GM13976 (cell line): ENCODE data around the gene SPINK1.

Source experiments
- DNase-seq: peaks from one replicate; pipeline ENCODE4 v3.0.0; 2012; ENCODE audit warnings: low spot score
- in situ Hi-C: fragments of 300-500 bp; cut with MboI; formaldehyde crosslinking; loops from one replicate; pipeline ENCODE4 v1.12.0; 2022; ENCODE audit warnings: low sequenced_read_pairs, mixed read lengths, inconsistent platforms; ENCODE audit not compliant: unreplicated experiment
- TF ChIP-seq, protein P1 (sequence below): IDR thresholded peaks from 2 replicates; pipeline ENCODE4 v1.5.1; 2012; ENCODE audit warnings: borderline replicate concordance, mild to moderate bottlenecking; ENCODE audit not compliant: insufficient read depth; ENCODE audit errors: extremely low read depth, missing control alignments, control extremely low read depth

Gene SPINK1

DNA sequence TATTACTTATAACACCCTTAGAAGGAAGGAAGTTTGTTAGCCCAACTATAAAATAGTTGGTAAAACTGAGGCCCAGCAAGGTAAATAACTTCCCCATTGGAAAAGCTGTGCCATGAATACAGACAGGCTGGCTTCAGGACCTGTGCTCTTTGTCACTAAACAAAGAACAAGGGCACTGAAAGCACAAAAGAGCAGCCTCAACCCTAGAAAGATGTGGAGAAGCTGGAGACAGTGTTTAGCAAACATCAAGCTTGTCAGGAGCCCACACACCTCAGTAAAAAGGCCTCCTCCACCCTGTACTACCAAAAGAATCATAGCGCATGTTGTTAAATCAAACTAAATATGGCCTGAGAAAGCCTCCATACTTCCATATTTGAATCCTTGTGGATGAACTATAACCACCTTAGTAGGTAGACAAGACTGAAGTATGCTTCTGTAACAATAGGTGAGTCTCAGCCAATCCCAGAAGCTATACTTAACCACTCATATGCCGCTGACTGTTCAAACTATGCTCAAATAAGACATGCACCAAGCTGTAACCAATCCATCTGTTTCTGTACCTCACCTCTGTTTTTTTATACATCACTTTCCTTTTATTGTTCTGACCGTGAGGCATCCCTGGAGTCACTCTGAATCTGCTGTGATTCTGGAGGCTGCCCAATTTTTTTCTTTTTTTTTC lies 28.6 kb upstream of the SPINK1 start:
- in situ Hi-C loops, result no loop called here
- no peak for DNase-seq
- TF ChIP-seq, protein P1, sequence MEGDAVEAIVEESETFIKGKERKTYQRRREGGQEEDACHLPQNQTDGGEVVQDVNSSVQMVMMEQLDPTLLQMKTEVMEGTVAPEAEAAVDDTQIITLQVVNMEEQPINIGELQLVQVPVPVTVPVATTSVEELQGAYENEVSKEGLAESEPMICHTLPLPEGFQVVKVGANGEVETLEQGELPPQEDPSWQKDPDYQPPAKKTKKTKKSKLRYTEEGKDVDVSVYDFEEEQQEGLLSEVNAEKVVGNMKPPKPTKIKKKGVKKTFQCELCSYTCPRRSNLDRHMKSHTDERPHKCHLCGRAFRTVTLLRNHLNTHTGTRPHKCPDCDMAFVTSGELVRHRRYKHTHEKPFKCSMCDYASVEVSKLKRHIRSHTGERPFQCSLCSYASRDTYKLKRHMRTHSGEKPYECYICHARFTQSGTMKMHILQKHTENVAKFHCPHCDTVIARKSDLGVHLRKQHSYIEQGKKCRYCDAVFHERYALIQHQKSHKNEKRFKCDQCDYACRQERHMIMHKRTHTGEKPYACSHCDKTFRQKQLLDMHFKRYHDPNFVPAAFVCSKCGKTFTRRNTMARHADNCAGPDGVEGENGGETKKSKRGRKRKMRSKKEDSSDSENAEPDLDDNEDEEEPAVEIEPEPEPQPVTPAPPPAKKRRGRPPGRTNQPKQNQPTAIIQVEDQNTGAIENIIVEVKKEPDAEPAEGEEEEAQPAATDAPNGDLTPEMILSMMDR, result no peak

DNA sequence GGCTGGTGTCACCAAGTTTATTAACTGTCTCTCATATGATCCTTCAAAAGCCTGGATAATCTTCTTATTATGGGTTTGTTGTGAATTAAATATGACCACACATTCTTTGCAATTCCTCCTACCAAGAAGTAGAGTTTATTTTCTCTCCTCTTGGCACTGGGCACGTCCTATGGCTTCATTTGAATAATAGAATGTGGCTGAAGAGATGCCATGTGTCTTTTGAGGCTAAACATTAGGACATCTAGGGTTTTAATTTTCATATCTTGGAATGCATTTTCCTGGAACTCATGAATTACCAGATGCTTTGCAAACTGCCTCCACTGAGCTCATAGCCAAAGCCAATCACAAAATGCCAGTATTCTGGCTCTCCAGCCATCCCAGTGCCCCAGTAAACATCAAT lies 27.1 kb upstream of the SPINK1 start:
- in situ Hi-C loops, result no loop called here
- DNase-seq, result no peak
- TF ChIP-seq, protein P1, result no peak

DNA sequence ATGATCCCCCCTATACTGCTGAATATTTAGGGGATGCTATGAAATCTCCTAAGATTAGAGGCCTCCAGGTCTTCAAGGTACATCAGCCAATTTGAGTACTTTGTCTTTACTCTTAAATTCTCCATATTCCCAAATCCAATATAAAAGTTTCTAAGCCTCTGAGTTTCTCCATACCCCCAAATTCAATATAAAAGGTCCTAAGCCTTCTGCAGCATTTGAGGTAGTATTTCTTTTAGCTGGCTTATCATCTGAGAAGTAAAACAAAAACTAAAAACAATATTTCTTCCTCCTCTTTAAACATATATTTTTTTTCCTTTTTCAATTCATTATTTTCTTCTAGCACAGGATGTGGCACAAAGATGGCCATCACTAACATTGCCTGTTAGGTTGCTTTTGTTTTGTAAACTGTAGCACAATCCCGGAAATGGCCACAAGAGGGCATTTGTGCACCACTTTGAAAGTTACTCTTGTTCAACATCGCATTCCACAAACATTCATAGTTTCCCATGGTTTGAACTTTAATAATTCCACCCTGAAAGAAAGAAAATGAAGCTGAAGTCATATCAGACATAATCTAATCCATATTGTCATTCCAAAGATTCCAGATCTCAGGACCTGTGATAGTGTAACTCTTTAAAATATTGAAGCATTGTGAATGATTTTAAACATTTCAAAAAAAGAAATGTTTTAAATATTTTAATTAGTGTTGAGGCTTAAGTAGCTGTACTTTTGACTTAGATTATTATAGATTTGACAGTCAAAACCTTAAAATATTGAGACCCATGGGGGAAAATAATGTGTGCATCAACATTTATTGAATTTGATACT lies 26.0 kb upstream of the SPINK1 start:
- TF ChIP-seq, protein P1, result peak; percentile 62
- peak; percentile 15 for DNase-seq
- in situ Hi-C loops, result no loop called here

DNA sequence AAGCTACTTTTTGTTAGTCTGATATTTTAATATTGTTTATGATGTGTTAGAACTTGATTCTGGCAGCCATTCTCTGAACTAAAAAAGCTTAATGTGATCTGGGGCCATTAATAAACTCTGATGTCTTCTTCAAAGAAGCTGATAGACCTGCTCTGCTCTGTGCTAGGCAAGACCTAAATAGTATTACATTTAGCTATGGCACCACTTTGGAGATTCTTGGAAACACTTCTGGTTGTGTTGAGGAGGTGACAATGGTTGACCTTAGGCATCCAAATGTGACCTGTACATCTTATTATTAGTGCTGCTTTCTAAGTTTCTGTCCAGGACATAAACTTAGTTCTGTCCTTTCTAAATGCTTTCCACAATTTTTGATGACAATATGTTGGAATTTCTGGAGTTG lies 25.3 kb upstream of the SPINK1 start:
- TF ChIP-seq, protein P1, result no peak
- in situ Hi-C loops, result no loop called here
- DNase-seq, result no peak

DNA sequence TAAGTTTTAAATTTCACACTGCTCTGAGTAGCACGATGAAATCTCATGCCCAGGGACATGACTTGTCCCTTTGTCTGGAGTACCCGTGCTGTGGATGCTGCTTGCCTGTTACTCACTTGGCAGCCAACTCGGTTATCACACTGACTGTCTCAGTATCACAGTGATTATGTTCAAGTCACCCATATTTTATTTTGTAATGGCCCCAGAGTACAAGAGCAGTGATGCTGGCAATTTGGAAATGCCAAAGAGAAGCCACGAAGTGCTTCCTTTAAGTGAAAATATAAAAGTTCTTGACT lies 24.3 kb upstream of the SPINK1 start:
- DNase-seq, result no peak
- in situ Hi-C loops, result no loop called here

DNA sequence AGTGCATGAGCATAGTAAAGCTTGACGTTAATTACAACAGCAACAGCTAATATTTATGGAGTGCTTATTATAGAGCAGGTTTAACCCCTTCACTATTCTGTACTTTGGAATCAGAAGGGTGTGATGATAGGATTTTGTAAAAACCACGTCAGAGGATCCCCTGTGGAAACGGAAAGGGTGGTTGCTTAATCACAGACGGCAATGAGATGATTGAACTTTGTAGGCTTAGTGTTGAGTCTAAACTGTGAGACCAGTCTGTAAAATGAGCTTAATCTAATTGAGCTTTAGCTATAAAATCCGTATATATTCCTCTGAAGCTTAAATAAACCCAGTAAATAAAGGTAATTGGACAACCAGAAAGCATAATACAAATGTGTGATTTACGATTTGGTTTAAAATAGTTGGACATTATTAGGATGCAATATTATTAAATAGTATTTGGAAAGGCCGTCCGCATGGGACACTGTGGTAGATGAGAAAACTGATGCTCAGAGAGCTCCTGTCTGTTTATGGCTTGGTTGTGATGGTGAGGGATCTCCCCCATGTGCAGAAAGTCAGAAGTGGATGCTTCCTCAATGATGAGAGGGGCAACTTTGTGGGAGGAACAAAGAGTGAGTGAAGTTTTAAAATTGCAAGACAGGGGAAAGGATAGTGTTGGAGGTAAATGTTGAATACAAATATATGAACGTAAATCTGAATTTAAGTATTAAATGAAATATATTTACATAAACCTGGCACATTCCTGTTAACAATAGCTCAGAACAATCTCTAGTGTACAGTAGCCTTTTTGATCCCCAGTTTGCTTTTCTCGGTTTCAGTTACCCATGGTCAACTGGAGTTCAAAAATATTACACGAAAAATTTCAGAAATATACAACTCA lies 23.7 kb upstream of the SPINK1 start:
- DNase-seq, result no peak
- TF ChIP-seq, protein P1, result no peak
- in situ Hi-C loops, result no loop called here

More for the DNA sequence above, 24.3 kb upstream of the SPINK1 start:
- TF ChIP-seq, protein P1, result no peak
